ENCODE measurements around the gene CBX1. TPM values are rescaled to one million over a fixed set of nuclear protein-coding genes. Genes with fewer than 3 reads are reported as not detected.

The CBX1 gene
- polyA plus RNA-seq, 1 donor from 2014 or later, result 363 TPM

GRCh38 chr17:48045316-48046001 is 55.8 kb downstream of the CBX1 start:
- Histone ChIP-seq H4K20me1 (ENCODE audit: insufficient read depth) (no peaks in the 10 kb centered on the region), H3K27ac (ENCODE audit: low read length) (no peak overlapping the region), H3K9me2 (ENCODE audit: insufficient read depth, low read length) (no peaks in the 10 kb centered on the region), H3K9ac (ENCODE audit: low read length) (no peak overlapping the region), H3K27me3 (ENCODE audit: insufficient read depth, low read depth, low read length) (no peaks in the 10 kb centered on the region), H3K9me3 (ENCODE audit: low read length) (no peaks in the 10 kb centered on the region), H3K79me2 (replicated peaks; ENCODE audit: insufficient read depth, low read length) (peaks cover 29% of the 10 kb centered on the region), H3F3A (ENCODE audit: insufficient read depth, low read length, poor library complexity, severe bottlenecking) (no peaks in the 10 kb centered on the region), H3K4me2 (ENCODE audit: low read length) (no peak overlapping the region), H3K36me3 (ENCODE audit: insufficient read depth, low read length) (no peaks in the 10 kb centered on the region), H2AFZ (ENCODE audit: low read depth, low read length) (no peak overlapping the region), H3K4me3 (ENCODE audit: low read length) (no peak overlapping the region)
- TF ChIP-seq EZH2 (IDR thresholded peaks at IDR 0.05; ENCODE audit: borderline replicate concordance, insufficient read depth, low read length, poor library complexity, severe bottlenecking) (no peak), SMC3 (conservative IDR thresholded peaks at IDR 0.05; ENCODE audit: poor library complexity) (no peak), CTCF (IDR thresholded peaks at IDR 0.05; ENCODE audit: poor library complexity, severe bottlenecking) (no peak), REST (IDR thresholded peaks at IDR 0.05; ENCODE audit: borderline replicate concordance) (no peak), EP300 (conservative IDR thresholded peaks at IDR 0.05; ENCODE audit: poor library complexity, severe bottlenecking) (no peak), MXI1 (conservative IDR thresholded peaks at IDR 0.05; ENCODE audit: poor library complexity, severe bottlenecking) (no peak), POLR2AphosphoS5 (IDR thresholded peaks at IDR 0.05) (no peak), RAD21 (conservative IDR thresholded peaks at IDR 0.05) (no peak), TAF1 (IDR thresholded peaks at IDR 0.05; ENCODE audit: low read depth) (no peak)

GRCh38 chr17:48044851-48045250 is 56.4 kb downstream of the CBX1 start:
- no peak overlapping the region for H3K4me2 ChIP-seq (ENCODE audit: low read length)
- no peak overlapping the region for H3K9ac ChIP-seq (ENCODE audit: low read length)
- H3K27ac ChIP-seq (ENCODE audit: low read length), result no peak overlapping the region
- no peak overlapping the region for H2AFZ ChIP-seq (ENCODE audit: low read depth, low read length)
- no peaks in the 10 kb centered on the region for H4K20me1 ChIP-seq (ENCODE audit: insufficient read depth)
- H3K79me2 ChIP-seq (replicated peaks; ENCODE audit: insufficient read depth, low read length), result peaks cover 23% of the 10 kb centered on the region
- H3K36me3 ChIP-seq (ENCODE audit: insufficient read depth, low read length), result no peaks in the 10 kb centered on the region
- no peaks in the 10 kb centered on the region for H3K27me3 ChIP-seq (ENCODE audit: insufficient read depth, low read depth, low read length)
- no peaks in the 10 kb centered on the region for H3F3A ChIP-seq (ENCODE audit: insufficient read depth, low read length, poor library complexity, severe bottlenecking)
- H3K4me3 ChIP-seq (ENCODE audit: low read length), result no peak overlapping the region
- no peaks in the 10 kb centered on the region for H3K9me3 ChIP-seq (ENCODE audit: low read length)
- no peak for TF ChIP-seq EP300 (conservative IDR thresholded peaks at IDR 0.05; ENCODE audit: poor library complexity, severe bottlenecking)
- TF ChIP-seq SMC3 (conservative IDR thresholded peaks at IDR 0.05; ENCODE audit: poor library complexity), result no peak
- no peak for TF ChIP-seq RAD21 (conservative IDR thresholded peaks at IDR 0.05)
- no peak for TF ChIP-seq EZH2 (IDR thresholded peaks at IDR 0.05; ENCODE audit: borderline replicate concordance, insufficient read depth, low read length, poor library complexity, severe bottlenecking)
- no peak for TF ChIP-seq POLR2AphosphoS5 (IDR thresholded peaks at IDR 0.05)
- TF ChIP-seq CTCF (IDR thresholded peaks at IDR 0.05; ENCODE audit: poor library complexity, severe bottlenecking), result no peak
- no peak for TF ChIP-seq MXI1 (conservative IDR thresholded peaks at IDR 0.05; ENCODE audit: poor library complexity, severe bottlenecking)
- TF ChIP-seq TAF1 (IDR thresholded peaks at IDR 0.05; ENCODE audit: low read depth), result no peak
- no peak for TF ChIP-seq REST (IDR thresholded peaks at IDR 0.05; ENCODE audit: borderline replicate concordance)
- no peaks in the 10 kb centered on the region for H3K9me2 ChIP-seq (ENCODE audit: insufficient read depth, low read length)

Measured in neural cell (in vitro differentiated cells).